ENCODE measurements around the gene DOCK1.

DNA sequence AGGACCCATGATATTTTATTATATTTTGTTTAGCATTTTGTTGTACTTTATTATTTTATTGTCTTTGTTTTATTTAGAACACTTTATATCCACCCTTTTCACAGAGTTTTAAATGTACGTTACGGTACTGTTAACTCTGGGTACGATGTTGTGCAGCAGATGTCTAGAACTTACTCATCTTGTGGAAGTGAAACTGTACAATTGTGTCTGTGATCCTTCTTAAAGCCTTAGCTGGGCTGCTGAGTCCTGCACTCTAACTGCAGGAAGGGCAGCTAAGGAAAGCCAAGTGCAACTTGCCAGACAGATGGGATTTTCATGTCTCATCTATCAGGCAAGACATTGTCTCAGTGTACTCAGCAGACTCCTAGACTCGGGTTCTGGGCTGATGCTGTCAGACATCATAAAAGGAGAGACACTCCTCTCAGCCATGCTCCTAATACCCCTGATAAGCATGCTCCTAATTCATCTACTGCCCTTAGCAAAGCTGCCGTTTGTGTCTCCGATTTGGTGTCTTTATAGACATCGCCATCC is 305.8 kb downstream of the DOCK1 start:
- TF ChIP-seq POLR2AphosphoS5 (IDR thresholded peaks at IDR 0.05; ENCODE audit: low read depth, low read length): no peak
- TF ChIP-seq POLR2A (IDR thresholded peaks at IDR 0.05; ENCODE audit: low read depth, low read length): no peak

Measured in GM12891 (cell line).